Measurements from ENCODE around the gene RNF148.
"Not testable (repeated sequence)": the region's sequence is repeated elsewhere in the genome, so short reads cannot be mapped to it uniquely, and the experiment has no call there.

- TF ChIP-seq EGR1 (IDR thresholded peaks at IDR 0.05); FOXM1 (IDR thresholded peaks at IDR 0.05; ENCODE audit: borderline replicate concordance, low read depth): not testable (repeated sequence)
- TF ChIP-seq CEBPB (IDR thresholded peaks at IDR 0.05): peak; percentile 46
These were observed 23.4 kb downstream of the RNF148 start for GRCh38 chr7:122679269-122679709.
